ENCODE data around the gene UTY.

UTY gene

DNA sequence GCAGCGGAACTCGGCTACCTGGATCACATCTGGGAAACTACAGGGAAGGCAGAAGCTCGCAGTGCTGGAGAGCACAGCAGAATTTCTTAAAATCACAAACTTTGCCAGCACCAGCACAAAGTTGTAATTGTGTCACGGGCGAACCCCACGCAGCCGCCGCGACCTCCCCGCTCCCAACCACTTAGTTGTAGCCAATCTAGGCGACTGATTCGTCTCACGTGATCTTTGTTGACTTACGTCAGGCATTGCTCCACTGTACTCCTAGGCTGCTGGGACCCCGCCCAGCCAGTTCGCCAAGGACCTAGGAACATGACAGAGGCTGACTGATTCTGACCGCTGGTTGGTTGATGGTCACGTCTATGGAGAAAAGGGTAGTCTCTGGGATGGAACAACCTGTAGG is at the start of gene UTY:
Gene UTY (minus strand): TSS at position 206 of the 400 bp plus-strand sequence. CDS start 368 bp downstream, outside the sequence.
- DNase-seq (ENCODE audit: low spot score) = no peak

DNA sequence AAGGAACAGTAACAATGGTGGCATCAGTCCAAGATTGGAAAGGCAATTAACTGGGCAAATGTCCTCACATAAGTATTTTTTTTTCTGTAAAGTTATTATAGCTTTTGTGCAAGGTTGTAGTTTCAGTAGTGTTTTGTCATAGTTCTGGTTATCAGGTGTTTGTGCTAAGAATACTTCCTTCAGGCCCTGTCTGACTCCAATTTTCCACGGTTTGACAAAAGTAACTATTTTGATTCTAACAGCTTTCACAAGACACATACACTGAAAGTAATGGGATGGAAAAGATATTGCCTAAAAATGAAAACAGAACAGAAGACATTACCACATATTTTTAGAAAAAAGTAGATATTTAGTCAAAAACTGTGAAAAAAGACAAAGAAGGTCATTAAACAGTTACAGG is 40.6 kb upstream of the UTY start:
- DNase-seq (ENCODE audit: low spot score) = no peak

DNA sequence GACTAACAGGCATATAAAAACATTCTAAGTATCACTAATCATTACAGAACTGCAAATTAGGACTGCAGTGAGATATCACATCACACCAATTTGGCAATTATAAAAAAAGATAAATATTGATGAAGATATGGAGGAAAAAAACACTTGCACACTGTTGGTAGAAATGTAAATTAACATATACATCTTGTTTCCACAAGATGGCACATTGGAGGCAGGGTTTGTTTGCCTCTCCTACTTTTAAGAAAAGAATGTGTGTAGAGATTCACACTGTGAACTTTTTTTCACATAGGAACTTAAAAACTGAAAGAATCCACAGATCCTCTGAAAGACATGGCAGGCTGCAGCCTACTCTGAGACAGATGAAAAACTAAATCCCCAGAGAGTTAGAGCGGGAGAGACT is 21.4 kb upstream of the UTY start:
- no peak for DNase-seq (ENCODE audit: low spot score)

DNA sequence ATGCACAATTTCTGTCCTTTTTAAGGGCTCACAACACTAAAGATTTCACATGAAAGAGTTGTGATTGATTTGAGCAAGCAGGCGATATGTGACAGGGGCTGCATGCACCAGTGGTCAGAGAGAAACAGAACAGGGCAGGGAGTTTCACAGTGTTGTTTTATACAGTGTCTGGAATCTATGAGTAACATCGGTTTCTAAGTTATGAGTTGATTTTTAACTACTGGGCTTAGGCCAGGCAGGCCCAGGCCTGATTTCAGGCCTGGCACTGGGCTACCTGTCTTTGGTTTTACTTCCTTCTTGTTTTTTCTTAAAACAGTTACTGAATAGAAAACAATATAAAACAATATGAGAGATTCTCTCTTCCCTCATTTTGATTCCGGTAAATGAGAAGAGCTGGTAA is 13.9 kb upstream of the UTY start:
- no peak for DNase-seq (ENCODE audit: low spot score)

DNA sequence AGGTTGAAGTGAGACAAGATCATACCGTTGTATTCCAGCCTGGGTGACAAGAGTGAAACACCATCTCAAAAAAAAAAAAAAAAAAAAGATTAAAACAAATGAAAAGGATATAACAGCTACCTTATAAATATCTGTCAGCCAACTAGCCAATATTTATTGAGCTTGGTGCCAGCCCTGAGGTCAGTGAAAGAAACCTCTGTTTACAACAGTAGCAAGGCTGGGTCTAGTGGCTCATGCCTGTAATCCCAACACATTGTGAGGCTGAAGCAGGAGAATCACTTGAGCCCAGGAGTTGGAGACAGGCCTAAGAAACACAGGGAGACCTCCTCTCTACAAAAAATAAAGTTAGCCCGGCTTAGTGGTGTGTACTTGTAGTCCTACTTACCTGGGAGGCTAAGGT is 12.6 kb upstream of the UTY start:
- DNase-seq (ENCODE audit: low spot score) = no peak

DNA sequence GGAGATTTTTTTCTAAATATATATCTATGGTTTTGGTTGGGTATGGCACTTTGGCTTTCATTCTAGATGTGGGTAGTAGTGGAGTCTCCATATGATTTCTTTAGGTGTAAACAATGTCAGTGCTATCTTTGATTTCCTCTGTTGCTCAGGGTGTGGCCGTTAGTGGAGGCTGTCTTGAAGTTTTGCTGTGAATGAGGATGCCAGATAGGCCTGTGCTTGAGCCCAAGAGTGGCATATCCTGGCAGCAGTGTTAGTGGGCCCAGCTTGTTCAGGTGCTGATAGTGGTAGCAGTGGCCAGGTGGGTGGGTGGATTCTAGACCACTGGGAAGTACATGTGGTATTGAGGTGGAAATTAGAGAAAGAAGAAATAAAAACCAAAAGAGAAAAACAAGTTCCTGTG is 8.9 kb upstream of the UTY start:
- DNase-seq (ENCODE audit: low spot score) = no peak

DNA sequence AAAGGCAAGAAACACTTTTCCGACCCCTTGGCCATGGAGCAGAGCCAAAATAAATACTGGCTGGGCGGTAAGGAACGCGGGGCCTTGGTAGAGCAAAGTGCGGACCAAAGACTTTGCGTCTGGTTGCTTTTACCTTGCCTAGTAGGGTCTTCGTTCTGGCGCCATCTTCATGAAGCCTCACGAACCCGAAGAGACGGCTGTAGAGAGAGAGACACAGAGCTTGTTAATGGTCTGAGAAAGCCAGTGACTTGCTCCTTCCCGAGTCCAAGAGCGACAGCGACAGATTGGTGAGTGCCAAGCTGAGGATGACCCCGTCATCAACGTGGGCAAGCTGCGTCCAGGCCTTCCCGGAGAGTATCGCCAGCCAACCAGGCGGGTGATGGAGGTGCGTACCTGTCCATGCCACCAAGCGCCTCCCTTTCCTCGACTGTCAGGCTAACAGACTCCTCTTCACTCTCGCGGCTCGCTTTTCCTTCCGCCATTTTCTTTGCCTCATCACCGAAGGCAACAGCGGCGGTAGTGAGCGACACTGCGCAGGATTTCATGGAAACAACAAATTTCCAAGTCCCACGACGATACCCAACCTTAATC is 617 bp downstream of the UTY start:
- no peak for DNase-seq (ENCODE audit: low spot score)

DNA sequence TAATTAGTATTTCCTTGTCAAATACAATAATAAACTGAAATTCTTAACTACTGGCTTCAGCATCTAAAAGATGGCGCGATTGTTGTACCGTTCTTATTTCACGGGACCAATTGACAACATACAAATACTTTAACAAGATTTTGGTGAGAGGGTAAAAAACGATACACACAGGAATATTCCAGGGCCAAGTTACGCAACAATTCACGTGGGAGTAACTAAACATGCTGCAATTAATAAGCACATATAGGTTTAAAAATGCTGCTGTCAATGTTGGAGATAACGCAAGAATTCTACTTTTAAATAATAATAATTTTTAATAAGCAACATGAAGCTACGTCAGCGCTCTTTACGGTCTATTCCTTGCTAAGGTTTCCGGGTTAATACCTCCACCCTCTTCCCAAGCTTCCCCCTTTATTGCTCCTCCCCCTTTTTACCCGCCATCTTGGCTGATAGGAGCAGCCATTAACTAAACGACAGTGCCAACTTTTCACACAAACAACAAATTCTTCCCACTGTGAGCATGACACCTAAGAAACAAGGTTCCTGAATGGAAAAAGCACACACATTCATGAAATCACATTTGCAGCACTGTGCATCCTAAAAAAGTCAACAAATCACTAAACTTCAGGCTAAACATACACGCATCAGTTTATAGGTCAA is 1.6 kb downstream of the UTY start:
- DNase-seq (ENCODE audit: low spot score) = no peak

DNA sequence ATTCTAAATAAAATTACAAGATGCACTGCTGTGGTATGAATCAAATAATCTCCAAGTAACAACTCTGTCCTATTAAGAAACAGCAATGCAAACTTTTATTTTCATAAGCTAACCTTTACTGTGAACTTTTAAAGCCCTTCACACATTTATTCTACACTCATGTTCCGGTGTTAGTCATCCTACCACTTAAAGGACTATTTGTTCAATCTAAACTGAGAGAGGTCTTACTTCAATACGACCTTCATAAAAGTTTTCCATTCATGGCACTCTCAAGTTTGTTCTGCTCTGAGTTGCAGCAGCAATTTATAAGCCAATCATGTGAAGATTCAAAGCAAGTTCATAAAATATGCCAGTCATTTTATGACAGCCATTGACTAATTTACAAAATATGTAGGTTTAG is 4.8 kb downstream of the UTY start:
- no peak for DNase-seq (ENCODE audit: low spot score)

DNA sequence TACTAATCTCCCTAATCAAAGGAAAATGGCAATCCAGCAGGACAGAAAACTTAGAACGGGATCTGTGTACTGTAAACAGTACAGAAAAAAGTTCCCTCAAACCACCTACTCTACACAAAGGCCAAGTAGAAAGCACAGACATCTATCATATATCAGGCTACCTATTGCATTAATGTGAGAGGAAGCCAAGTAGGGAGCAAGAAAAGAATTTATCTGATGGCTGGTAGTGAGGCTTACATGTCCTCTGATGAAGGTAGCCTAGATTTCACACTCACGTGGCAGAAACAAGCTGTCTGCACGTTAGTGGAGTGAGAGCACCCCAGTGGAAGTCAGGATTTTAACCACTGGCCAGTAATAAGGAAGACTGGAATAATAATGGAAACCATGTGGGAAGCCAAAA is 28.3 kb downstream of the UTY start:
- no peak for DNase-seq (ENCODE audit: low spot score)

DNA sequence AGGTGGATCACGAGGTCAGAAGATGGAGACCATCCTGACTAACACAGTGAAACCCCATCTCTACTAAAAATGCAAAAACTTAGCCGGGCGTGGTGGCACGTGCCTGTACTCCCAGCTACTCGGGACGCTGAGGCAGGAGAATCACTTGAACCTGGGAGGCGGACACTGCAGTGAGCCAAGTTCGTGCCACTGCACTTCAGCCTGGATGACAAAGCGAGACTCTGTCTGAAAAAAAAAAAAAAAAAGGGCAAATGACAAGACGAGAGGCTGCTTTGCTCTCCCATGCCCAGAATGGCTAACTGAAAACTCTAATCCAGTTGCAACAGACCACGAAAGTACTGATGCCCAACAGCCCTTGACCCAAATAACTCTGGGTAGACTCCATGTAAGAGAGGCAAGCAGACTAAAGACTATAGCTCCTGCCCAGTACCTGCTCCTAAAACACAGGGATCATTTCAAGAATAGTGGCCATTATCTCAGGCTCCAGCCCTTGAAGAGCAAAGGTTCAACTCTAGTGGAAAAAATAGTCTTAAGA is 29.2 kb downstream of the UTY start:
- no peak for DNase-seq (ENCODE audit: low spot score)

DNA sequence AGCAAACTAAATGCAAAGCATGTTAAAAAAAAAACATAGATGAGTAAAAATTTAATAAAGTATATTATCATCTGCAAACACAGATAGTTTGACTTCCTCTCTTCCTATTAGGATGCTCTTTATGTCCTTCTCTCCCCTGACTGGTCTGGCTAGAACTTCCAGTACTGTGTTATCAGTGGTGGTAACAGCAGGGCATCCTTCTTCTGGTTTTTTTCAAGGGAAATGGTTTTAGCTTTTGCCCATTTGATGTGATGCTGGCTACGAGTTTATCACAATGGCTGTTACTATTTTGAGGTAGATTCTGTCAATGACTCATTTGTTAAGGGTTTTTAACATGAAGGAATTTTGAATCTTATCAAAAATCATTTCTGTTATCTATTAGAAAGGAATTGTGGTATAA is 34.3 kb downstream of the UTY start:
- no peak for DNase-seq (ENCODE audit: low spot score)

DNA sequence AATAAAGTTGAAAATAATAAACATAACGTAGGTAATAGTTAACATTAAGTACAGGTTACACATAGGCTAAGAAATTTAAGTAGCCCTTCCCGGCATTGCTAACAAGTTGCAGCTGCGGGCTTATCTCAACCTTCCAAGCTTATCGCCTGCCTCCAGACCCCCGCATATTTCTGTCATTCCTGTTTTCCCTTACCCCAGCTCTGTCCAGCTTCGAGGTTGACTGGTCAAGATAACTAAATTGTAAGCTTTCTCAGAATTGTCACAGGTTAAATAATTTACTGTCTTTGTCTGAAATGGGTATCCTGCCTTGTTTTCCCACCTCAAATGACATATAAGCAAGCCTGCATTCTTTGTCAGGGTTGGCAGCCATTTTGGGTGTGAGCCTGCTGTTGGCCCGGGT is 36.7 kb downstream of the UTY start:
- DNase-seq (ENCODE audit: low spot score) = no peak

DNA sequence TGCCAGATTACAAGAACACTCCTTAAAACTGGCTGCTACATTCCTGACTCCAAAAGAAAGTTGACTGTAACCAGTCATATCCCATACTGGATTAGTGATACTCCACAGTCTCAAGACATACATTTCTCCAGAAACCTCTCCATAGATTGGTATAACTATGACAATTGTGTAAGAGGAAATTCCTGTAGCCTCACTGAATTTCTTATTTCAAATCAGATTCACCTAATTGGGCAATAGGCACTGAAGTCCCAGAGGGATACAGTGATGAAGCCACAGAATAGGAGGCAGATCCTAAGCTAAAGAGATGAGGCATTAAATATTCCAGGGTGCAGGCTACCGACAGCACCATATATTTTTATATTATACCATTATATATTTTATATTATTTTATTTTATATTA is 39.0 kb downstream of the UTY start:
- DNase-seq (ENCODE audit: low spot score) = no peak

DNA sequence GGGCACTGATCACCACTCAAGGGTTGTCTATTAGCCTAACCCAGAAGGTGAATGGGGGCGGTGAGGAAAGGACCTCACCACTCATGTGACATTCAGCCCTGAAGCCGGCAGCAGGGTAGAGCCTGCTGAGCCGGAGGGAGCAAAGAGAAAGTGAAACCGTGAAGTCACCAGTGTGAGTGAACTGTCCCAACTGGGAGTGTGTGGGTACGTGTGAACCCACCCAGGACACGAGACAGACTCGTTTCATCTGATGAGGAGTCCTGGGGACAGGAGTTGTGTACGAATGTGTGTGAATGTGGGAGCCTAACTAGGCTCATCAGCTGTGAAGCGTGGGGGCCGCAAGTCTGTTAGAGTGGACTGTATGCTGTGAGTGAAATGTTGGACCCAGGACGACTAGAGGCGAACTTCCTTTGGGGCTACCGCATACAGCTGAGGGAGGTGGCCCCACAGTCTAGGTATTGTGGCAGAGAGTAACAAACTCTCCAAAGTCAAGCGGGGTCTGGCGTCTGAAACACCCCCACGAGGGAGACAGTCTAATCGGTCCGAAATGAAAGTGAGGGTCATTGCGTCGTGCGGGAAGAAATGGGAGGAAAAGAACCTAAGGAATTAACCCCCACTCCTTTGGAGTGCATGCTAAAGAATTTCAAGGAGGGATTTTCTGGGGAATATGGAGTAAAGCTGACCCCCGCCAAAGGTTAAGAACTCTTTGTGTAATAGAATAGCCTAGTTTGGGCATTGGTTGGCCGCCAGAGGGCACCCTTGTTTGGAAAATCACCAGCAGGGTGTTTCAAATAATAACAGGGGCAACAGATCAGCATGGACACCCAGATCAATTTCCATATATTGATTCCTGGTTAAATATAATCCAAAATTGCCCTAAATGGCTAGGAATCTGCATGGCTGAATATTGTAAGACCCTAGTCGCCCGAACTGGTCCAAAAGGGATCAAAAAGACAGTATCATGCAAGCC is 43.6 kb downstream of the UTY start:
- no peak for DNase-seq (ENCODE audit: low spot score)

DNA sequence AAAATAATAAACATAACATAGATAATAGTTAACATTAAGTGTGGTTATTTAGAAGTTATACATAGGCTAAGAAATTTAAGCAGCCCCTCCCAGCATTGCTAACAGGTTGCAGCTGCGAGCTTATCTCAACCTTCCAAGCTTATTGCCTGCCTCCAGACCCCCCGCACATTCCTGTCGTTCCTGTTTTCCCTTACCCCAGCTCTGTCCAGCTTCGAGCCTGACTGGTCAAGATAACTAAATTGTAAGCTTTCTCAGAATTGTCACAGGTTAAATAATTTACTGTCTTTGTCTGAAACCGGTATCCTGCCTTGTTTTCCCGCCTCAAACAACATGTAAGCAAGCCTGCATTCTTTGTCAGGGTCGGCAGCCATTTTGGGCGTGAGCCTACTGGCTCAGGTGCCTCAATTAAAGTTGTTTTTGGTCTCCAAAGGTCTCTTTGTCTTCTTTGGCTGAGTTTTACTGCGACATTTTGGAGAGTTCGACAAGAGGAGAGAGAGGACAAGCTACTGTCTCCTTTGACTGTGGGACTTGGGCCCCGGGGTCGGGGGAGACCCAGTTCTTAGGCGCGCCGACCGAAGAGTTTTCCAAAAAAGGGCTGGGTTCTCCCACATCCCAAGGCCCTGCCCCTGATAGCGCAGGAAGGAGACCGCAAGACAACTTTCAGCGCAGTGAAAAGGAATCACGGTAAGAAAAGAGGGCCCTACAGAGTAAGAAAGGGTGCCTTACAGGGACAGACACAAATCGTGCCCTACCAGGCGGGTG is 44.4 kb downstream of the UTY start:
- DNase-seq (ENCODE audit: low spot score) = no peak

DNA sequence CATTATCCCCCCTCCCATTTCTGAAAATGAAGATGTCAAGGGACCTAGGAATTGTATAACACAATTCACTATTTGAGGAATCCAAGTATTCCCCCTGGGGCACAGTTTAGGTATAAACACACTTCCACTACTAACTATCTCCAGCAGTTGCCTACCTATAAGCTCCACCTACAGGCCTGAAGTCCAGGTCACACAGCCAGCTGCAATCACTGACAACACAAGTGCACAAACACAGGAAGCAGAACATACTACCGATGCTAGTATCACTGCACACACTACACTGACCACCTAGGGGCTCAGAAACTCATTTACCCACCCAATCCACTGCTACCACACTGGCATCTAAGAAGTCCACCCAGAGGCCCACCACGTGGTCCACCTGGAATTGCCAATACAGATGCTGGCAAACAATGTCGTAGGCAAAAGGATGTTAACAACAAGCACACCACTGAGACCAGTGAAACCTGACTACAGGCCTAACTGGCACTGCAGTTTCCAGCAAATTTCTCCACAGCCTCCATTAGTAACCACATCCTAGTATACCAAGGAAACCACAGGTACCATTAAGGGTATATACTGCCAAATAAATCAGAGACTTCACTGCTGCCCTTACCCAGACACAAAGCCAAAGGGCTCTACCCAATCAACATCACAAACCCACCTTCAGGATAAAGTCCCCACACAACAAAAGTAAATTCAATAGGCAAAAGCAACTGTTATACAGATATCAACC is 47.4 kb downstream of the UTY start:
- DNase-seq (ENCODE audit: low spot score) = no peak

DNA sequence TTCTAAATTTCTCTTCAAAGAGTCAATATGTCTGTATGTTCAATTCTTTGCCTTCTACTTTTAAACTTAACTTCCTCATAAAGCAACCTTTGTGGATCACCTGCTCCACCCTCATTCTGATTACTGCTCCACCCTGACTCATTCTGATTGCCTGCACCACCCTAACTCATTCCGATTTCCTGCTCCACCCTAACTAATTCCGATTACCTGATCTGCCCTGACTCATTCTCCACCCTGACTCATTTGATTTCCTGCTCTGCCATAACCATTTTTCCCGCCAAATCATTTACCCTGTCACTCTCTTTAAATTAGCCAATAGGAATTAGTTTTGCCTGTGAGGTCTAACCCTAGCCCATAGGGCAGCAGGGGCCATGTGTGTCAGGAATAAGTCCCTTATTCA is 50.3 kb downstream of the UTY start:
- no peak for DNase-seq (ENCODE audit: low spot score)

DNA sequence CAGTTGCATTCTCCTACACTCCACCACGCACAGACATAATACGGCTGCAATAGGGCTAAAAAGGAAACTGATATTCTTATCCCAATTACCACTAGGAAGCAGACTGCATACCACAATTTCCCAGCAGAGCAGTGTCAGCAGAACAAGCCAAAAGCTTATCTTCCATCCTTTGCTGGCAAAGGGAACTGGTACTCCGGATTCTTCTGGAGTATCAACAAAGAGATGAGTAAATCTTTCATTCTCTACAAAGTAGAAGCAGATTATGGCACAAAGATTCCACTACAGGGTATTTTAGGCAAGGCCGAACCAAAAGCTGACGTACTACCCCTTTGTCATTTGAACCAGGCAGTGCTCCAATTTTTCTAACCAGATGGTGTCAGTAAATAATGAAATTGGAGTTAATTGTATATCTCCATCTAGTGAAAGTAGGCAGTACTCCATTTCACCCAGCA is 56.5 kb downstream of the UTY start:
- no peak for DNase-seq (ENCODE audit: low spot score)

DNA sequence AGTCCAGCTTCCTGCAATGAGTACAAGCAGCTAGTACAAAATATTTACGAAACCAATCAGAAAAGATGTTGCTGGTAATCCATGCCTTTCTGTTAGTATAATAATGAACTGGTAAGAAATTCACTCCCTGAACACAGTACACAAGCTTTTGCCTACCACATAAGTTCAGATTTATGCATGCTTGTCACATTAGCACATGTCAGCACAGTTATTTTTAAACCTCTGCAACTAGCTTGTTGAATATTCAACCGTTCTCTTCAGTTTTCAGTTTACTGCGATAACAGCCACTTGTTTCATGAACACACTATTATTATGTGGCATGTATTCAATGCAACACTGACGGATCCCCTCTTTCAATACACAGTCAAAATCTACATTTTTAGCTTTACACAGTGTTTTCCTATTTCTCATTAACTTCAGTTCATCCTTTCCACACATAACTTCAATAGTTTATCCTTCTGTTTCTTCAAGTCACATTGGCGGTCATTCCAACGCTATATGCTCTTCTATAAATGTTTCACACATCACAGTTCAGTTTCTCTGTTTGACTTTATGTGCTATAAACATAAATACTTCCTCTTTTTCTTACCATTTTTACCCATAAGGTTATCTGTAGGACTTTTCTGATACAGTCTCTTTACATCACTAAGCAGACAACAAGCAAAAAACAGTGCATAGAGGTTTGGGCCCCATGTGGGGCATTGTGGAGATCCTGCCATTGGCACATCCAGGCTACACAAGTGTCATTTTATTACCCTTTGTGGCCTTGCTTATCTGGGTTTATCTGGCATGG is 62.8 kb downstream of the UTY start:
- DNase-seq (ENCODE audit: low spot score) = no peak

DNA sequence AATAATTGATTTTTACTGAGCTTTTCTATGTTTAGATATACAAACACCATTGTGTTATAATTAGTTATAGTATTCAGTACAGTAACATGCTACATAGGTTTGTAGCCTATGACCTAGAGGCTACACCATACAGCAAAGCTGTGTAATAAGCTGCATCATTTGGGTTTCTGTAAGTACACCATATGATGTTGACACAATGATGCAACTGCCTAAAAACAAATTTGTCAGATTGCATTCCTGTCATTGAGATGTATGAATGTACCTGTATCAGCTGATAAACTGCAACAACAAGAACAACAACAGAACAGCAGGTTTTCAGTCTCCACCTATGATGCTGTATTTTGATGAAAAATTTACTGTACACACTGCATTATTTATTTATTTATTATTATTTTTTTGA is 64.3 kb downstream of the UTY start:
- no peak for DNase-seq (ENCODE audit: low spot score)

Measured in kidney capillary endothelial cell (primary cell).